Erythroblast (primary cell): ENCODE data around the gene DOCK8.

Source experiments
- GATA1 ChIP-seq: IDR thresholded peaks from 2 replicates; pipeline ENCODE4 v1.6.1; 2011; ENCODE audit warnings: low read depth, mild to moderate bottlenecking, control low read depth, low read length, moderate library complexity
- POLR2A ChIP-seq: IDR thresholded peaks from 2 replicates; pipeline ENCODE4 v1.6.1; 2011; ENCODE audit warnings: mild to moderate bottlenecking, low read length

GRCh38 chr9:372128-372527, 157.5 kb downstream of the DOCK8 start:
- no peak for TF ChIP-seq POLR2A
- TF ChIP-seq GATA1 = no peak
